ENCODE measurements around the gene CBLL2. TPM values are rescaled to one million over a fixed set of nuclear protein-coding genes. Genes with fewer than 3 reads are reported as not detected.

CBLL2 gene
- total RNA-seq, 1 donor from 2014 or later, result not detected

Other genes with a start within 250 kb of the CBLL2 start
- gene PHEX, start 240.6 kb upstream of the CBLL2 start, total RNA-seq, result 1.5 TPM

All from skin of body (tissue), 1 donor.